Osteoblast (primary cell): ENCODE measurements around the gene SRRM5. TPM values are rescaled to one million over a fixed set of nuclear protein-coding genes. Genes with fewer than 3 reads are reported as not detected.
A peak's percentile ranks its signal among the peaks of the same experiment; 100 is the strongest.

Source experiments
- DNase-seq: peaks from one replicate; pipeline ENCODE4 v3.0.0; 2011; ENCODE audit warnings: low spot score, mixed read lengths; ENCODE audit not compliant: insufficient read length; ENCODE audit errors: missing footprints
- H2AFZ ChIP-seq: 2 replicates; pipeline ENCODE4 v1.6.0; 2011; ENCODE audit warnings: mild to moderate bottlenecking, low read length
- H3K27ac ChIP-seq: 2 replicates; pipeline ENCODE4 v1.5.1; 2011; ENCODE audit warnings: mild to moderate bottlenecking, low read depth, low read length, moderate library complexity
- H3K27me3 ChIP-seq: 2 replicates; pipeline ENCODE4 v1.6.0; 2012; ENCODE audit warnings: mild to moderate bottlenecking, control low read depth, inconsistent platforms, low read length, moderate library complexity; ENCODE audit not compliant: insufficient read depth
- H3K36me3 ChIP-seq: 2 replicates; pipeline ENCODE4 v1.5.1; 2011; ENCODE audit warnings: mild to moderate bottlenecking, low read length, control low read depth, moderate library complexity; ENCODE audit not compliant: insufficient read depth
- H3K4me1 ChIP-seq: 2 replicates; pipeline ENCODE4 v1.5.1; 2011; ENCODE audit warnings: mild to moderate bottlenecking, low read length, control low read depth, moderate library complexity; ENCODE audit not compliant: insufficient read depth
- H3K4me2 ChIP-seq: 2 replicates; pipeline ENCODE4 v1.6.0; 2011; ENCODE audit warnings: mild to moderate bottlenecking, low read length; ENCODE audit not compliant: insufficient read depth
- H3K4me3 ChIP-seq: fragments of 200-600 bp; sonication (generic); 3 replicates; pipeline ENCODE4 v1.5.1; 2012; ENCODE audit warnings: mild to moderate bottlenecking, low read length, inconsistent platforms; ENCODE audit not compliant: insufficient read depth
- H3K79me2 ChIP-seq: 2 replicates; pipeline ENCODE4 v1.6.0; 2012; ENCODE audit warnings: mild to moderate bottlenecking, low read length, control low read depth, inconsistent platforms; ENCODE audit not compliant: insufficient read depth
- H3K9me3 ChIP-seq: 2 replicates; pipeline ENCODE4 v1.5.1; 2011; ENCODE audit warnings: low read depth, low read length, control low read depth
- H4K20me1 ChIP-seq: 2 replicates; pipeline ENCODE4 v1.6.0; 2012; ENCODE audit warnings: mild to moderate bottlenecking, low read length, control low read depth; ENCODE audit not compliant: insufficient read depth
- CTCF ChIP-seq: IDR thresholded peaks from 2 replicates; pipeline ENCODE4 v1.5.1; 2011; ENCODE audit warnings: mild to moderate bottlenecking, low read depth, low read length, moderate library complexity; ENCODE audit errors: extremely low read depth
- small RNA-seq: library from RNA; depleted of rRNA; stranded (forward); fragments of <200 nt; gene quantifications from one replicate; pipeline ENCODE3, GENCODE V24; 2012
- total RNA-seq: library from RNA; depleted of rRNA; stranded (reverse); fragments of >200 nt; gene quantifications from 2 replicates; pipeline ENCODE4 v1.2.3, GENCODE V29; 2012

The SRRM5 gene
- total RNA-seq, 1 donor, result under 0.01 TPM

DNA sequence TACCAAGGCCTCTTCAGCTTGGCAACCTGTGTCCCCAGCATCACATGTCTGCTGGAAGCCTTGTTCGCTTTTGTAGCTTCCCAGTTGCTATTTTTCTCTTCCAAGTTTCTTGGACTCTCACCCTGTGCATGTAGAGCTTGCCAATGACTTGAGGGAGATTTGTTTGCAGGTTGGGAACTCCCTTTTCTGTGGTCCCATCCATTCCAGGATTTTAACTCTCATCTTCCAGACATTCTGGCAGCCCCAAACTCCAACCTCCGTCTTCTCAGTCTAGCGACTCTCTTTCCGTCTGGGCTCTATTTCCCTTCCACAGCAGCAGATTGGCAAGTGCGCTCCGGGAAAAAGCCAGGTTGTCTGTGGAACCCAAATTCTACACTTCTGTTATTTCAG lies 49.1 kb downstream of the SRRM5 start:
- peaks cover 75% of the 10 kb centered on the region for H3K79me2 ChIP-seq
- no peak overlapping the region for H3K27ac ChIP-seq
- H3K36me3 ChIP-seq, result peaks cover 84% of the 10 kb centered on the region
- no peaks in the 10 kb centered on the region for H3K27me3 ChIP-seq
- H3K9me3 ChIP-seq, result no peaks in the 10 kb centered on the region
- no peak overlapping the region for H2AFZ ChIP-seq
- H3K4me1 ChIP-seq, result no peaks in the 10 kb centered on the region
- no peak for DNase-seq
- no peak for TF ChIP-seq CTCF
- no peak overlapping the region for H3K4me3 ChIP-seq
- H3K4me2 ChIP-seq, result no peak overlapping the region
- peaks cover 32% of the 10 kb centered on the region for H4K20me1 ChIP-seq

DNA sequence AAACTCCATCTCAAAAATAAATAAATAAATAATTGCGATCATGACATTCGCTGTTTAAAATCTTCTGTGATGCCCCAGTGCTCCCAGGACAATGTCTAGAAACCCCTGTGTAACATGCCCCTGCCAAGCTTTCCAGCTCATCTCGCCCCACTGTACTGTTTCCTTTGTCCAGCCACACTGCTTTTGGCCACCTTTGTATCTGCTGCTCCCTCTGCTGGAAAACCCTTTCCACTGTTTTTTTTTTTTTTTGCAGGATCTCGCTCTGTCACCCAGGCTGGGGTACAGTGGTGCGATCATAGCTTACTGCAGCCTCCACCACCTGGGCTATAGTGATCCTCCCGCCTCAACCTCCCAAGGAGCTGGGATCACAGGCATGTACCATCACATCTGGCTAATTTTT lies 50.6 kb downstream of the SRRM5 start:
- Histone ChIP-seq H3K4me2 (no peak overlapping the region), H3K4me3 (no peak overlapping the region), H3K79me2 (peaks cover 81% of the 10 kb centered on the region), H3K4me1 (peaks cover 2% of the 10 kb centered on the region), H2AFZ (no peak overlapping the region), H4K20me1 (peaks cover 35% of the 10 kb centered on the region), H3K27me3 (no peaks in the 10 kb centered on the region), H3K36me3 (peaks cover 85% of the 10 kb centered on the region), H3K9me3 (no peaks in the 10 kb centered on the region), H3K27ac (no peak overlapping the region)
- TF ChIP-seq CTCF, result peak; percentile 52
- no peak for DNase-seq

GRCh38 chr19:43664018-43664417 lies 52.1 kb downstream of the SRRM5 start:
- H3K79me2 ChIP-seq, result peaks cover 74% of the 10 kb centered on the region

More at GRCh38 chr19:43664018-43664417, 52.1 kb downstream of the SRRM5 start:
- no peak overlapping the region for H3K27ac ChIP-seq
- H2AFZ ChIP-seq, result no peak overlapping the region
- no peaks in the 10 kb centered on the region for H3K9me3 ChIP-seq
- H3K4me1 ChIP-seq, result peaks cover 8% of the 10 kb centered on the region
- H3K4me3 ChIP-seq, result no peak overlapping the region
- no peak overlapping the region for H3K4me2 ChIP-seq
- TF ChIP-seq CTCF, result no peak
- H4K20me1 ChIP-seq, result peaks cover 33% of the 10 kb centered on the region
- DNase-seq, result no peak
- H3K27me3 ChIP-seq, result no peaks in the 10 kb centered on the region
- H3K36me3 ChIP-seq, result peaks cover 75% of the 10 kb centered on the region

Small RNA genes lying within 50 kb of the gene (small RNA-seq; reads per million reads assigned to genes)
- gene RN7SL368P, result not detected

Other genes starting within 250 kb of the SRRM5 start
- gene TEX101, start 197.2 kb upstream of the SRRM5 start, total RNA-seq, result not detected in 2 replicates
- gene LYPD3, start 146.5 kb upstream of the SRRM5 start, total RNA-seq, result 0.88 TPM in 1 of 2 replicates, not detected in the other
- 10.9 and 12.1 TPM in 2 replicates for gene PHLDB3, start 107.3 kb upstream of the SRRM5 start, total RNA-seq
- gene ETHE1, start 84.9 kb upstream of the SRRM5 start, total RNA-seq, result 42.7 and 52.1 TPM in 2 replicates
- 0.29 and 0.72 TPM in 2 replicates for gene ZNF575, start 78.9 kb upstream of the SRRM5 start, total RNA-seq
- gene XRCC1, start 36.6 kb upstream of the SRRM5 start, total RNA-seq, result 21.4 and 22.7 TPM in 2 replicates
- gene PINLYP, start 36.3 kb upstream of the SRRM5 start, total RNA-seq, result 0.72 and 2.9 TPM in 2 replicates
- gene IRGQ, start 16.0 kb upstream of the SRRM5 start, total RNA-seq, result 18.9 and 23.2 TPM in 2 replicates
- 7.4 and 9.4 TPM in 2 replicates for gene ZNF576, start 15.5 kb upstream of the SRRM5 start, total RNA-seq
- gene ZNF428, start 7.5 kb downstream of the SRRM5 start, total RNA-seq, result 31.5 and 37.3 TPM in 2 replicates
- 1.2 and 1.4 TPM in 2 replicates for gene CADM4, start 27.8 kb downstream of the SRRM5 start, total RNA-seq
- gene PLAUR, start 58.1 kb downstream of the SRRM5 start, total RNA-seq, result 52.5 and 62.2 TPM in 2 replicates
- not detected in 2 replicates for gene IRGC, start 104.0 kb downstream of the SRRM5 start, total RNA-seq
- gene SMG9, start 142.9 kb downstream of the SRRM5 start, total RNA-seq, result 14.5 and 17.4 TPM in 2 replicates
- 6.5 and 7.2 TPM in 2 replicates for gene KCNN4, start 168.9 kb downstream of the SRRM5 start, total RNA-seq
- 0.29 and 0.72 TPM in 2 replicates for gene LYPD5, start 190.4 kb downstream of the SRRM5 start, total RNA-seq
- 13.4 and 15.6 TPM in 2 replicates for gene ZNF283, start 215.2 kb downstream of the SRRM5 start, total RNA-seq